Adrenal gland (tissue), 12 donors: ENCODE data around the gene ZNF600. TPM values are rescaled to one million over a fixed set of nuclear protein-coding genes. Genes with fewer than 3 reads are reported as not detected.
"Not testable (repeated sequence)": the region's sequence is repeated elsewhere in the genome, so short reads cannot be mapped to it uniquely, and the experiment has no call there.

ENCODE experiments used
- DNase-seq, 7 donors: peaks; one replicate each; pipeline ENCODE4 v3.0.0-alpha.2; 2019 to 2020
- H3K27ac ChIP-seq, 5 donors: fragments of 200-600 bp; sonication (generic) in 4 of 5; 1 replicate in 3 of 5; 2 replicates in 2 of 5; pipeline versions ENCODE4 v1.5.1 to v1.8.0; 2016 to 2020; ENCODE audit warnings: mild to moderate bottlenecking in 1 of 5
- H3K27me3 ChIP-seq: fragments of 200-600 bp; 2 replicates; pipeline ENCODE4 v1.8.0; 2021
- H3K36me3 ChIP-seq, 2 donors: fragments of 200-600 bp; replicated peaks in 1 of 2; 1 replicate in 1 of 2; 2 replicates in 1 of 2; pipeline versions ENCODE4 v1.5.1 to v1.8.0; 2018 to 2022
- H3K4me1 ChIP-seq, 2 donors: fragments of 200-600 bp; replicated peaks in 1 of 2; 1 replicate in 1 of 2; 2 replicates in 1 of 2; pipeline versions ENCODE4 v1.5.1 to v1.8.0; 2018 to 2021
- H3K4me3 ChIP-seq, 4 donors: fragments of 200-600 bp; sonication (generic) in 3 of 4; one replicate each; pipeline ENCODE4 v1.5.1; 2016 to 2018
- H3K9me3 ChIP-seq, 3 donors: fragments of 200-600 bp; sonication (generic) in 1 of 3; replicated peaks in 1 of 3; 1 replicate in 2 of 3; 2 replicates in 1 of 3; pipeline versions ENCODE4 v1.5.1 to v1.8.0; 2016 to 2021
- CTCF ChIP-seq, 6 experiments: fragments of 450-650 bp in 4 of 6; fragments of 200-600 bp in 2 of 6; sonication (generic) in 1 of 6; IDR thresholded peaks; 1 replicate in 5 of 6; 2 replicates in 1 of 6; pipeline versions ENCODE4 v1.5.1 to v1.8.0; 2016 to 2021; ENCODE audit warnings: antibody characterized with exemption in 6 of 6, mild to moderate bottlenecking in 2 of 6, moderate library complexity in 1 of 6
- POLR2A ChIP-seq, 2 donors: fragments of 450-650 bp; IDR thresholded peaks; one replicate each; pipeline ENCODE4 v1.6.1; 2017; ENCODE audit warnings: antibody characterized with exemption in 2 of 2, mild to moderate bottlenecking in 2 of 2, moderate library complexity in 1 of 2
- WGBS, 4 donors: extraction: QIAGEN DNeasy Blood & Tissue Kit in 2 of 4; methylation state at CpG; one replicate each; pipeline versions ENCODE4 v1.1.5 to v1.1.7; 2013 to 2017; 5-methylcytosine and 5-hydroxymethylcytosine counted together
- intact Hi-C, 2 donors: fragments of 100-400 bp; cut with DNase I; formaldehyde crosslinking; loops; one replicate each; pipeline versions ENCODE4 v1.14.1 to v1.15.0; 2022 to 2023
- polyA plus RNA-seq, 3 donors: library from polyadenylated mRNA; stranded (reverse); fragments of 200-250 nt in 2 of 3; fragments of 350-450 nt in 1 of 3; fragmentation: Illumina TruSeq in 1 of 3; extraction: RNeasy Lipid Tissue Mini Kit (QIAGEN cat#74804) in 1 of 3; gene quantifications; one replicate each; pipeline ENCODE4 v1.2.3, GENCODE V29; 2013 to 2014
- total RNA-seq, 9 donors: library from RNA; depleted of rRNA in 4 of 9; stranded (reverse); fragments of >200 nt in 4 of 9; fragments of 120-200 nt in 1 of 9; fragmentation: NEBNext Ultra II Directional in 1 of 9; extraction: Animal tissue kit (Norgen Biotek cat#: 25700) in 1 of 9; gene quantifications; one replicate each; pipeline versions ENCODE4 v1.1.0 to v1.2.4, GENCODE V29; 2013 to 2023
- donor health status: healthy with polysubstance abuse.
- donor health status: Bipolar disorder and iron deficiency.
- donor health status: DM: yes; HTN: yes; CAD: no.
- donor health status: DM: no; HTN: no; CAD: no.
- donor health status: DM: no; HTN: no; CAD: no.
- donor health status: DM: yes; HTN: yes; CAD: no.

The ZNF600 gene
- total and polyA plus RNA-seq, 12 donors, result 0.42 to 17.7 (median 5.7) TPM

- H3K4me3 ChIP-seq, result no peak overlapping the region
- H3K27ac ChIP-seq, result no peak overlapping the region
- H3K9me3 ChIP-seq, result no peaks in the 10 kb centered on the region
- no peaks in the 10 kb centered on the region for H3K36me3 ChIP-seq
- 50 to 58% (median 54%) methylated on average over 4 of the region's 4 CpGs for WGBS, 4 donors
- no peaks in the 10 kb centered on the region for H3K27me3 ChIP-seq
- no peak for TF ChIP-seq CTCF (IDR thresholded peaks at IDR 0.05)
- TF ChIP-seq POLR2A (IDR thresholded peaks at IDR 0.05), result no peak
- H3K4me1 ChIP-seq, result no peaks in the 10 kb centered on the region
- intact Hi-C loops, result no loop called here
- no peak for DNase-seq
Observed at GRCh38 chr19:52749780-52750179, 36.8 kb downstream of the ZNF600 start.

DNA sequence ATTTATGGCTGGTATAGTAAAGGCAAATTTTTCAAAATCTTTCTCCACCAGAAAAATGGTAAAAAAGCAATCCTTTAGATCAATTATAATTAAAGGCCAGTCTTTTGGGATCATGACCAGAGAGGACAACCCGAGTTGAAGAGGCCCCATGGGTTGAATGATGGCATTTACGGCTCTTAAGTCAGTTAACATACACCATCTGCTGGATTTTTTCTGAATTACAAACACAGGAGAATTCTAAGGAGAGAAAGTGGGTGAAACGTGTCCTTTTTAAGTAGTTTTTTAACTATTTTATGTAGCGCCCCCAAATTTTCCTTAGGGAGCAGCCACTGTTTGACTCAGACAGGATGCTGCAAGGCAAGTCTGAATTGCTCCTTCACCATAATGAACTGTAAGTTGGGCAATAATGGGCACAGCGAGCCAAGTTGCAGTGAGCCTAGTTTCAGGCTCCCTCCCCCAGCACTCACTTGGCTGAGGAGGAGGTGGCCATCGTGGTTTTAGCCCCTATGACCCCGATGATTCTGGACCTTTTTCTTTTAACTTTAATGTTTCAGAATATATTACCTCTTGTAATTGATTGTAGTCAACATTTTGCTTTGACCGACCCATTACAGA, 38.1 kb downstream of the ZNF600 start:
- TF ChIP-seq POLR2A (IDR thresholded peaks at IDR 0.05) (no peak), CTCF (IDR thresholded peaks at IDR 0.05) (peak; percentile 11 to 54 (median 42))
- no peaks in the 10 kb centered on the region for H3K36me3 ChIP-seq

DNA sequence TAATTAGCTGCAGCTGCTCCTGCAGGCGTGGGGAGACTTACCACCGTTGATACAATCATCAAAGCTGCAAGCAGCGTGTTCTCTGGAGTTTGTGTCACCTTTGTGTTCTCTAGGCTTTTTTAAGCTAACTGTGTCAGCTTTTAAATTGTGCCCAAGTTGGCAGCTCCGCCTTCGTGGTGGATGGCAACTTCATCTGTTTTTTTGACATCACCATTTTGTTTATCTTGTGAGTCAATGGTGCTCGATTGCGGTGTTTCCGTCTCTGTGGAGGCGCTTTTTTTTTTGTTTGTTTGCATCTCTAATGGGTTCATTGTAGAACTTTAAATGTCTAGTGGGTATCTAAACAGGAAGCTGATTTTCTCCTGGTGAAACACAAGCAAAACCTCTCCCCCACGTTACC, 40.7 kb downstream of the ZNF600 start:
- H3K27me3 ChIP-seq, H3K27ac ChIP-seq, H3K4me1 ChIP-seq, H3K9me3 ChIP-seq, intact Hi-C loops, H3K4me3 ChIP-seq, H3K36me3 ChIP-seq, DNase-seq: not testable (repeated sequence)
- 69 to 78% (median 73%) methylated on average over 10 of the region's 10 CpGs for WGBS, 4 donors

More for the DNA sequence above, 38.1 kb downstream of the ZNF600 start:
- H3K9me3 ChIP-seq, result no peaks in the 10 kb centered on the region
- intact Hi-C loops, result no loop called here
- H3K27ac ChIP-seq, result no peak overlapping the region
- H3K4me1 ChIP-seq, result no peaks in the 10 kb centered on the region
- no peak overlapping the region for H3K4me3 ChIP-seq
- WGBS, 4 donors, result 33 to 41% (median 37%) methylated on average over 8 of the region's 8 CpGs
- peak in 2 of 7 donors; percentile 21 for DNase-seq
- H3K27me3 ChIP-seq, result no peaks in the 10 kb centered on the region

DNA sequence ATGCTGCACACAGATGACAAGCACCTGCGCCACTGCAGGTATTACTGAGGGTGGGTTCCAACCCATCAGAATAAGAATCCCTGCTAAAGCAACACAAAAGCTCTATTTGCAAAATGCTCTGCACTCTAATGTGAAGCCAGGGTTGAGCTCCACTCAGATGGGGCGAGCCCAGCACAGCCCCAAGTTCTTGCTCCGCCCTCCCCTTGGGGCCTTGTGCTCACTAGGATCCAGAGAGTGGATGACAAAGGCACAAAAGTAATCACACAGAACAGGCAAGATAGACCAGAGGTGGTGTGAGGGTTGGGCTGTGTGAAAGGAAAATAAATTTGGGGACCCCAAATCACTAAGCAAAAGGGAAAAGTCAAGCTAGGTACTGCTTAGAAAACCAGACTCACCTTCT, 43.5 kb downstream of the ZNF600 start:
- no peaks in the 10 kb centered on the region for H3K4me1 ChIP-seq
- WGBS, 4 donors, result 90 to 100% (median 92%) methylated on average over 1 to 3 of the region's 3 CpGs
- no peak overlapping the region for H3K4me3 ChIP-seq
- H3K36me3 ChIP-seq, result no peaks in the 10 kb centered on the region
- DNase-seq, result no peak
- intact Hi-C loops, result no loop called here
- H3K27me3 ChIP-seq, result no peaks in the 10 kb centered on the region
- H3K9me3 ChIP-seq, result no peaks in the 10 kb centered on the region
- no peak overlapping the region for H3K27ac ChIP-seq
- TF ChIP-seq POLR2A (IDR thresholded peaks at IDR 0.05), result no peak
- TF ChIP-seq CTCF (IDR thresholded peaks at IDR 0.05), result no peak

- TF ChIP-seq CTCF (IDR thresholded peaks at IDR 0.05) (no peak), POLR2A (IDR thresholded peaks at IDR 0.05) (no peak)
- WGBS, 4 donors, result 39 to 57% (median 49%) methylated on average over 3 of the region's 3 CpGs
- H3K4me3 ChIP-seq, result no peak overlapping the region
- H3K36me3 ChIP-seq, result no peaks in the 10 kb centered on the region
- intact Hi-C loops, result no loop called here
- H3K27me3 ChIP-seq, result no peaks in the 10 kb centered on the region
- no peak overlapping the region for H3K27ac ChIP-seq
- H3K4me1 ChIP-seq, result no peaks in the 10 kb centered on the region
- H3K9me3 ChIP-seq, result no peaks in the 10 kb centered on the region
- DNase-seq, result no peak
Observed at GRCh38 chr19:52742516-52742915, 44.1 kb downstream of the ZNF600 start.
